Amniotic epithelial cell (primary cell): Measurements from ENCODE around the gene SLC12A3.
A peak's percentile ranks its signal among the peaks of the same experiment; 100 is the strongest.

ENCODE experiments used
- DNase-seq: peaks from one replicate; pipeline ENCODE4 v3.0.0-alpha.2; 2010; ENCODE audit warnings: low read depth

The SLC12A3 gene

GRCh38 chr16:56848029-56848936 lies 16.7 kb upstream of the SLC12A3 start:
- peak; percentile 92 for DNase-seq

GRCh38 chr16:56848955-56849689 lies 15.9 kb upstream of the SLC12A3 start:
- peak; percentile 92 for DNase-seq

GRCh38 chr16:56849690-56850680 lies 15.0 kb upstream of the SLC12A3 start:
- DNase-seq: peak; percentile 51

GRCh38 chr16:56851671-56852400 lies 13.2 kb upstream of the SLC12A3 start:
- DNase-seq: peak; percentile 24

- DNase-seq: no peak
Measured at GRCh38 chr16:56852401-56852730, 12.6 kb upstream of the SLC12A3 start.

GRCh38 chr16:56852968-56853367 lies 12.0 kb upstream of the SLC12A3 start:
- DNase-seq: no peak

GRCh38 chr16:56855201-56855600 lies 9.8 kb upstream of the SLC12A3 start:
- no peak for DNase-seq

GRCh38 chr16:56855946-56856345 lies 9.1 kb upstream of the SLC12A3 start:
- DNase-seq: no peak

- peak; percentile 31 for DNase-seq
Measured at GRCh38 chr16:56856876-56857447, 8.0 kb upstream of the SLC12A3 start.

GRCh38 chr16:56858374-56858773 lies 6.6 kb upstream of the SLC12A3 start:
- no peak for DNase-seq

GRCh38 chr16:56859636-56860035 lies 5.4 kb upstream of the SLC12A3 start:
- DNase-seq: no peak

- DNase-seq: peak; percentile 18
Measured at GRCh38 chr16:56860226-56861020, 4.6 kb upstream of the SLC12A3 start.

- DNase-seq: no peak
Measured at GRCh38 chr16:56861092-56861610, 3.9 kb upstream of the SLC12A3 start.

- DNase-seq: no peak
Measured at GRCh38 chr16:56861756-56862155, 3.3 kb upstream of the SLC12A3 start.

- no peak for DNase-seq
Measured at GRCh38 chr16:56862776-56863175, 2.2 kb upstream of the SLC12A3 start.

- no peak for DNase-seq
Measured at GRCh38 chr16:56865394-56866062, 521 bp downstream of the SLC12A3 start.

- peak; percentile 60 for DNase-seq
Measured at GRCh38 chr16:56866955-56867830, 2.2 kb downstream of the SLC12A3 start.

- DNase-seq: no peak
Measured at GRCh38 chr16:56868175-56868574, 3.2 kb downstream of the SLC12A3 start.
